HG03280 (cell line): ENCODE measurements around the gene EPHA2.
"Not testable (repeated sequence)": the region's sequence is repeated elsewhere in the genome, so short reads cannot be mapped to it uniquely, and the experiment has no call there.

Source experiments
- ATAC-seq: cut with Tn5 transposase; IDR thresholded peaks from one replicate; pipeline ENCODE4 v1.9.1; 2021; ENCODE audit warnings: mild to moderate bottlenecking, moderate library complexity; ENCODE audit not compliant: unreplicated experiment

The EPHA2 gene

GRCh38 chr1:16155537-16156410 is at the start of gene EPHA2:
EPHA2 (minus strand) TSS chr1:16156069; CDS start chr1:16155932, 137 bp downstream.
- no peak for ATAC-seq

GRCh38 chr1:16205334-16205671 is 49.4 kb upstream of the EPHA2 start:
- ATAC-seq = no peak

- no peak for ATAC-seq
Measured at GRCh38 chr1:16204634-16205333, 48.9 kb upstream of the EPHA2 start.

GRCh38 chr1:16204216-16204615 is 48.3 kb upstream of the EPHA2 start:
- ATAC-seq = no peak

GRCh38 chr1:16203550-16203949 is 47.7 kb upstream of the EPHA2 start:
- ATAC-seq = no peak

GRCh38 chr1:16202281-16203210 is 46.7 kb upstream of the EPHA2 start:
- ATAC-seq = no peak

GRCh38 chr1:16199700-16200099 is 43.8 kb upstream of the EPHA2 start:
- ATAC-seq = no peak

GRCh38 chr1:16199157-16199501 is 43.3 kb upstream of the EPHA2 start:
- ATAC-seq = no peak

- no peak for ATAC-seq
Measured at GRCh38 chr1:16198444-16199156, 42.7 kb upstream of the EPHA2 start.

GRCh38 chr1:16196874-16197273 is 41.0 kb upstream of the EPHA2 start:
- ATAC-seq = no peak

GRCh38 chr1:16196139-16196538 is 40.3 kb upstream of the EPHA2 start:
- not testable (repeated sequence) for ATAC-seq

GRCh38 chr1:16195518-16195905 is 39.6 kb upstream of the EPHA2 start:
- no peak for ATAC-seq

- ATAC-seq = no peak
Measured at GRCh38 chr1:16191916-16192546, 36.2 kb upstream of the EPHA2 start.

- no peak for ATAC-seq
Measured at GRCh38 chr1:16191309-16191708, 35.4 kb upstream of the EPHA2 start.

- no peak for ATAC-seq
Measured at GRCh38 chr1:16189921-16190621, 34.2 kb upstream of the EPHA2 start.

- no peak for ATAC-seq
Measured at GRCh38 chr1:16189003-16189402, 33.1 kb upstream of the EPHA2 start.

- ATAC-seq = no peak
Measured at GRCh38 chr1:16187748-16188401, 32.0 kb upstream of the EPHA2 start.

- ATAC-seq = no peak
Measured at GRCh38 chr1:16186655-16187235, 30.9 kb upstream of the EPHA2 start.
